ENCODE data around the gene CFAP97.
"Not testable (repeated sequence)": the region's sequence is repeated elsewhere in the genome, so short reads cannot be mapped to it uniquely, and the experiment has no call there.

The CFAP97 gene

GRCh38 chr4:185224597-185224996 is 20.8 kb upstream of the CFAP97 start:
- in situ Hi-C loops (cut with HindIII; ENCODE audit: low sequenced_read_pairs): no loop called here

GRCh38 chr4:185222598-185222997 is 18.8 kb upstream of the CFAP97 start:
- in situ Hi-C loops (cut with HindIII; ENCODE audit: low sequenced_read_pairs): no loop called here

GRCh38 chr4:185221912-185222311 is 18.1 kb upstream of the CFAP97 start:
- in situ Hi-C loops (cut with HindIII; ENCODE audit: low sequenced_read_pairs): no loop called here

GRCh38 chr4:185221491-185221890 is 17.7 kb upstream of the CFAP97 start:
- in situ Hi-C loops (cut with HindIII; ENCODE audit: low sequenced_read_pairs): no loop called here

GRCh38 chr4:185219551-185220344 is 15.9 kb upstream of the CFAP97 start:
- in situ Hi-C loops (cut with HindIII; ENCODE audit: low sequenced_read_pairs): no loop called here

GRCh38 chr4:185218312-185218711 is 14.5 kb upstream of the CFAP97 start:
- in situ Hi-C loops (cut with HindIII; ENCODE audit: low sequenced_read_pairs): no loop called here

GRCh38 chr4:185217408-185217975 is 13.7 kb upstream of the CFAP97 start:
- in situ Hi-C loops (cut with HindIII; ENCODE audit: low sequenced_read_pairs): no loop called here

- in situ Hi-C loops (cut with HindIII; ENCODE audit: low sequenced_read_pairs): no loop called here
Observed at GRCh38 chr4:185215261-185215660, 11.5 kb upstream of the CFAP97 start.

- in situ Hi-C loops (cut with HindIII; ENCODE audit: low sequenced_read_pairs): no loop called here
Observed at GRCh38 chr4:185213877-185214276, 10.1 kb upstream of the CFAP97 start.

GRCh38 chr4:185212581-185212980 is 8.8 kb upstream of the CFAP97 start:
- in situ Hi-C loops (cut with HindIII; ENCODE audit: low sequenced_read_pairs): no loop called here

- in situ Hi-C loops (cut with HindIII; ENCODE audit: low sequenced_read_pairs): no loop called here
Observed at GRCh38 chr4:185211641-185212040, 7.8 kb upstream of the CFAP97 start.

- in situ Hi-C loops (cut with HindIII; ENCODE audit: low sequenced_read_pairs): no loop called here
Observed at GRCh38 chr4:185211035-185211434, 7.2 kb upstream of the CFAP97 start.

GRCh38 chr4:185210102-185210981 is 6.5 kb upstream of the CFAP97 start:
- in situ Hi-C loops (cut with HindIII; ENCODE audit: low sequenced_read_pairs): no loop called here

GRCh38 chr4:185209852-185210101 is 6.0 kb upstream of the CFAP97 start:
- in situ Hi-C loops (cut with HindIII; ENCODE audit: low sequenced_read_pairs): not testable (repeated sequence)

GRCh38 chr4:185209031-185209851 is 5.4 kb upstream of the CFAP97 start, which contains the start of gene SNX25:
SNX25 (plus strand) TSS chr4:185209598; CDS start chr4:185209827, 229 bp downstream.
- in situ Hi-C loops (cut with HindIII; ENCODE audit: low sequenced_read_pairs): no loop called here

- in situ Hi-C loops (cut with HindIII; ENCODE audit: low sequenced_read_pairs): no loop called here
Observed at GRCh38 chr4:185207466-185207865, 3.7 kb upstream of the CFAP97 start.

- in situ Hi-C loops (cut with HindIII; ENCODE audit: low sequenced_read_pairs): no loop called here
Observed at GRCh38 chr4:185205697-185206342, 2.0 kb upstream of the CFAP97 start.

- in situ Hi-C loops (cut with HindIII; ENCODE audit: low sequenced_read_pairs): not testable (repeated sequence)
Observed at GRCh38 chr4:185205073-185205472, 1.3 kb upstream of the CFAP97 start.

GRCh38 chr4:185204238-185204910 is 574 bp upstream of the CFAP97 start:
- in situ Hi-C loops (cut with HindIII; ENCODE audit: low sequenced_read_pairs): no loop called here

- in situ Hi-C loops (cut with HindIII; ENCODE audit: low sequenced_read_pairs): no loop called here
Observed at GRCh38 chr4:185202984-185203485, 765 bp downstream of the CFAP97 start.

Measured in DLD1 (cell line).